SK-N-SH treated with all-trans-retinoic acid at 6 μM for 48 hours (cell line): ENCODE data around the gene TXNDC5.

ENCODE experiments used
- ATAC-seq: fragments of 200-7000 bp; cut with Tn5 transposase; 3 replicates; pipeline ENCODE4 v1.9.1; 2020; ENCODE audit warnings: mild to moderate bottlenecking, moderate library complexity
- ARNTL ChIP-seq: fragments of 450-650 bp; formaldehyde crosslinking; IDR thresholded peaks from 2 replicates; pipeline ENCODE4 v1.5.0; 2020; ENCODE audit warnings: low read depth, mild to moderate bottlenecking, moderate library complexity, borderline replicate concordance
- BACH2 ChIP-seq: fragments of 250-450 bp; sonication (Bioruptor Pico); IDR thresholded peaks from 2 replicates; pipeline ENCODE4 v1.9.0; 2021; ENCODE audit warnings: mild to moderate bottlenecking, borderline replicate concordance
- CREB5 ChIP-seq: fragments of 250-450 bp; sonication (Bioruptor Pico); IDR thresholded peaks from 2 replicates; pipeline ENCODE4 v1.5.1; 2020; ENCODE audit warnings: low read depth, mild to moderate bottlenecking, moderate library complexity
- CSDC2 ChIP-seq: fragments of 250-450 bp; sonication (Bioruptor Pico); IDR thresholded peaks from 2 replicates; pipeline ENCODE4 v1.5.0; 2020; ENCODE audit warnings: mild to moderate bottlenecking, moderate library complexity
- CSRNP3 ChIP-seq: fragments of 250-450 bp; sonication (Bioruptor Pico); IDR thresholded peaks from 2 replicates; pipeline ENCODE4 v1.5.1; 2021; ENCODE audit warnings: mild to moderate bottlenecking, moderate library complexity
- ESRRG ChIP-seq: fragments of 250-450 bp; sonication (Bioruptor Pico); IDR thresholded peaks from 2 replicates; pipeline ENCODE4 v1.6.1; 2021; ENCODE audit warnings: mild to moderate bottlenecking
- GLIS3 ChIP-seq: fragments of 250-450 bp; sonication (Bioruptor Pico); IDR thresholded peaks from 2 replicates; pipeline ENCODE4 v1.5.0; 2020; ENCODE audit warnings: mild to moderate bottlenecking, moderate library complexity
- ISL1 ChIP-seq: fragments of 250-450 bp; sonication (Bioruptor Pico); IDR thresholded peaks from 2 replicates; pipeline ENCODE4 v2.1.2; 2022; ENCODE audit warnings: mild to moderate bottlenecking, moderate library complexity
- OSR1 ChIP-seq: fragments of 250-450 bp; sonication (Bioruptor Pico); IDR thresholded peaks from 2 replicates; pipeline ENCODE4 v1.8.0; 2022; ENCODE audit warnings: moderate library complexity, mild to moderate bottlenecking, inconsistent platforms
- PATZ1 ChIP-seq: fragments of 250-450 bp; sonication (Bioruptor Pico); IDR thresholded peaks from 2 replicates; pipeline ENCODE4 v1.8.0; 2020; ENCODE audit warnings: mild to moderate bottlenecking, moderate library complexity, borderline replicate concordance
- POU6F1 ChIP-seq: fragments of 250-450 bp; sonication (Bioruptor Pico); IDR thresholded peaks from 2 replicates; pipeline ENCODE4 v1.8.0; 2021; ENCODE audit warnings: low read depth, mild to moderate bottlenecking, moderate library complexity, borderline replicate concordance
- PPARA ChIP-seq: fragments of 250-450 bp; sonication (Bioruptor Pico); IDR thresholded peaks from 2 replicates; pipeline ENCODE4 v1.5.0; 2020; ENCODE audit warnings: mild to moderate bottlenecking, borderline replicate concordance
- RARB ChIP-seq: fragments of 250-450 bp; sonication (Bioruptor Pico); IDR thresholded peaks from 2 replicates; pipeline ENCODE4 v1.8.0; 2021; ENCODE audit warnings: mild to moderate bottlenecking, moderate library complexity
- SNAI2 ChIP-seq: fragments of 250-450 bp; sonication (Bioruptor Pico); IDR thresholded peaks from 2 replicates; pipeline ENCODE4 v1.5.0; 2020; ENCODE audit warnings: mild to moderate bottlenecking, moderate library complexity
- TCF4 ChIP-seq: fragments of 250-450 bp; sonication (Bioruptor Pico); IDR thresholded peaks from 2 replicates; pipeline ENCODE4 v1.8.0; 2021; ENCODE audit warnings: mild to moderate bottlenecking, moderate library complexity, borderline replicate concordance
- TOX ChIP-seq: fragments of 250-450 bp; sonication (Bioruptor Pico); IDR thresholded peaks from 2 replicates; pipeline ENCODE4 v1.8.0; 2021; ENCODE audit warnings: mild to moderate bottlenecking, moderate library complexity, borderline replicate concordance
- TSHZ2 ChIP-seq: fragments of 250-450 bp; sonication (Bioruptor Pico); IDR thresholded peaks from 2 replicates; pipeline ENCODE4 v1.5.0; 2020; ENCODE audit warnings: mild to moderate bottlenecking, moderate library complexity
- ZC3H10 ChIP-seq: fragments of 250-450 bp; sonication (Bioruptor Pico); IDR thresholded peaks from 2 replicates; pipeline ENCODE4 v1.5.1; 2021; ENCODE audit warnings: mild to moderate bottlenecking, moderate library complexity
- ZFP3 ChIP-seq: fragments of 250-450 bp; sonication (Bioruptor Pico); IDR thresholded peaks from 2 replicates; pipeline ENCODE4 v1.5.0; 2020; ENCODE audit warnings: mild to moderate bottlenecking, moderate library complexity
- ZFP30 ChIP-seq: fragments of 450-650 bp; formaldehyde crosslinking; IDR thresholded peaks from 2 replicates; pipeline ENCODE4 v1.5.0; 2022; ENCODE audit warnings: mild to moderate bottlenecking, moderate library complexity
- ZNF565 ChIP-seq: fragments of 450-650 bp; formaldehyde crosslinking; conservative IDR thresholded peaks from 2 replicates; pipeline ENCODE4 v1.5.0; 2020; ENCODE audit warnings: low read depth, mild to moderate bottlenecking, moderate library complexity
- ZNF70 ChIP-seq: fragments of 450-650 bp; formaldehyde crosslinking; IDR thresholded peaks from 2 replicates; pipeline ENCODE4 v1.5.0; 2020; ENCODE audit warnings: mild to moderate bottlenecking, moderate library complexity
- ZNF8 ChIP-seq: fragments of 450-650 bp; formaldehyde crosslinking; IDR thresholded peaks from 2 replicates; pipeline ENCODE4 v1.5.0; 2020; ENCODE audit warnings: mild to moderate bottlenecking, moderate library complexity

TXNDC5 gene

GRCh38 chr6:7891078-7891872, 19.3 kb downstream of the TXNDC5 start:
- no peak for ATAC-seq
- TF ChIP-seq ZC3H10 (CRISPR knock-in tag) (no peak), OSR1 (CRISPR knock-in tag) (no peak), PATZ1 (CRISPR knock-in tag) (no peak), CSDC2 (CRISPR knock-in tag) (no peak), CSRNP3 (CRISPR knock-in tag) (no peak), ESRRG (CRISPR knock-in tag) (no peak), TSHZ2 (CRISPR knock-in tag) (no peak), ISL1 (no peak), ZNF8 (no peak), TOX (no peak), RARB (no peak), ZFP3 (CRISPR knock-in tag) (no peak), ZNF565 (CRISPR knock-in tag) (no peak), SNAI2 (CRISPR knock-in tag) (no peak), ZFP30 (no peak), POU6F1 (no peak), BACH2 (CRISPR knock-in tag) (no peak), ARNTL (CRISPR knock-in tag) (no peak), CREB5 (CRISPR knock-in tag) (no peak), PPARA (CRISPR knock-in tag) (no peak)

GRCh38 chr6:7888587-7889357, 21.8 kb downstream of the TXNDC5 start:
- ATAC-seq = no peak
- TF ChIP-seq ZFP30 (no peak), PATZ1 (CRISPR knock-in tag) (no peak), ZNF70 (no peak), ZC3H10 (CRISPR knock-in tag) (no peak), GLIS3 (no peak), PPARA (CRISPR knock-in tag) (no peak), POU6F1 (no peak), TCF4 (CRISPR knock-in tag) (no peak), ZFP3 (CRISPR knock-in tag) (no peak), ZNF8 (no peak), ISL1 (no peak), BACH2 (CRISPR knock-in tag) (no peak), OSR1 (CRISPR knock-in tag) (no peak)
